HG02884 (cell line): ENCODE results near the gene GGTLC2.

ENCODE experiments used
- ATAC-seq: cut with Tn5 transposase; IDR thresholded peaks from one replicate; pipeline ENCODE4 v1.9.1; 2021; ENCODE audit warnings: mild to moderate bottlenecking, moderate library complexity; ENCODE audit not compliant: unreplicated experiment

Gene GGTLC2

GRCh38 chr22:22689621-22690345 lies 45.4 kb downstream of the GGTLC2 start:
- no peak for ATAC-seq

- no peak for ATAC-seq
Observed at GRCh38 chr22:22691055-22691454, 46.6 kb downstream of the GGTLC2 start.

- no peak for ATAC-seq
Observed at GRCh38 chr22:22691716-22692701, 47.6 kb downstream of the GGTLC2 start.

DNA sequence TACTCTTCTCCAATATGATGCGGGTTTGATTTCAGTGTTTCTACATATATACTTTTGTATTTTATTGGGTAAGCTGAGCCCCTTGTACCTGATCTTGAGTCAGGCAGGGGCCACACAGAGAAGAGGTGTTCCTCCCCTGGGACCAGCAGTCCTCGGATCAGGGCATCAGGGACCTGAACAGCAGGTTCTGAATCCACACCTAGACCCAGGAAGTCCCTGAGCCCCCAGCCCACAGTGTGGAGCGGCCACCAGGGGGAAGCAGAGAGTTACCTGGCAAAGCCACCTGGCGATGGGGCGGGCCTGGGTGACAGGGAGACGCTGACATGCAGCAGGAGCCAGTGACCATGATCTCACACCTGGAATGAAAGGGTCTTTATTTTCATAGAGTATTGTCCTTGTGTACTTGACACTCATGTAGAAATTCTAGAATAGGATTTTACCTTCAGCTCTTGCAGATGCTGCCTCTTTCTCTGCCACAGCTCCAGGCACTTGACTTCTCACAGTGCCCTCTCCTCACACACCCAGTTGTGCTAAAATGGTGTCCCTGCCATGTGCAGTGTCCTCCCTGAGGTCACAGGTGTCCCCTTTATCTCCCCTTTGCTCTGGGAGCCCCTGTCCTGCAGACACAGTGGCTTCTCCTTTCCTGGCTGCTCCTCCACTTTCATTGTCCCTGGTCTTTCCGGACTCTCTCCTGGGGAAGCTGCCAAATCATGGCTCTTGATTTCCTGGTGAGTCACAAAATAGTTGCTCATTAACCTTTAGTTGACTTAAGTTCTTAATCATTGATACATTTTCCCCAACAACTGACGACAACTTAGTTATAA lies 48.5 kb downstream of the GGTLC2 start:
- ATAC-seq, result no peak

DNA sequence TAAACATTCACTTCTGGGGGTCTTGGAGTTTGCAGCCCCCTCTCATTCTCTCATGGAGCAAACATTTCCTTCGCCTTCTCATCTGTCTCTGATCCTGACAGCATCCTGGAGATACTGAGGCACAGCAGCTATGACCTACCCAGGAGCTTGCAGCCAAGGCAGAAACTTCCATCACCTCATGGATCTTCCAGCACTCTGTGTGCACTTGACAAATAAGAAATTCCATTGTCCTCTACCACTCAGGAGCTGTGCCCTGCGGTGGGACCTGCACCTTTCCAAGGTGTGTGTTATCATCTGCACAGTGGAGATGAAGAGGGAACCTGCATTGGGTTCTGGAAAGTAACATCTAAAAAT lies 49.1 kb downstream of the GGTLC2 start:
- no peak for ATAC-seq

GRCh38 chr22:22694106-22694505 lies 49.7 kb downstream of the GGTLC2 start:
- no peak for ATAC-seq

- no peak for ATAC-seq
Observed at GRCh38 chr22:22696104-22696503, 51.7 kb downstream of the GGTLC2 start.
